ENCODE results near the gene HSPB1. TPM values are rescaled to one million over a fixed set of nuclear protein-coding genes. Genes with fewer than 3 reads are reported as not detected.

The HSPB1 gene
- total RNA-seq, 6 experiments from 2014 or later = 1,016 to 1,211 (median 1,126) TPM

GRCh38 chr7:76346778-76347177 is 44.3 kb downstream of the HSPB1 start:
- H3K36me3 Mint-ChIP-seq (ENCODE audit: low read depth) = peaks cover 72% of the 10 kb centered on the region
- TF ChIP-seq, protein P1, sequence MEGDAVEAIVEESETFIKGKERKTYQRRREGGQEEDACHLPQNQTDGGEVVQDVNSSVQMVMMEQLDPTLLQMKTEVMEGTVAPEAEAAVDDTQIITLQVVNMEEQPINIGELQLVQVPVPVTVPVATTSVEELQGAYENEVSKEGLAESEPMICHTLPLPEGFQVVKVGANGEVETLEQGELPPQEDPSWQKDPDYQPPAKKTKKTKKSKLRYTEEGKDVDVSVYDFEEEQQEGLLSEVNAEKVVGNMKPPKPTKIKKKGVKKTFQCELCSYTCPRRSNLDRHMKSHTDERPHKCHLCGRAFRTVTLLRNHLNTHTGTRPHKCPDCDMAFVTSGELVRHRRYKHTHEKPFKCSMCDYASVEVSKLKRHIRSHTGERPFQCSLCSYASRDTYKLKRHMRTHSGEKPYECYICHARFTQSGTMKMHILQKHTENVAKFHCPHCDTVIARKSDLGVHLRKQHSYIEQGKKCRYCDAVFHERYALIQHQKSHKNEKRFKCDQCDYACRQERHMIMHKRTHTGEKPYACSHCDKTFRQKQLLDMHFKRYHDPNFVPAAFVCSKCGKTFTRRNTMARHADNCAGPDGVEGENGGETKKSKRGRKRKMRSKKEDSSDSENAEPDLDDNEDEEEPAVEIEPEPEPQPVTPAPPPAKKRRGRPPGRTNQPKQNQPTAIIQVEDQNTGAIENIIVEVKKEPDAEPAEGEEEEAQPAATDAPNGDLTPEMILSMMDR (IDR thresholded peaks at IDR 0.05) = no peak
- no peaks in the 10 kb centered on the region for H3K9me3 Mint-ChIP-seq
- DNase-seq = no peak
- H3K4me1 Mint-ChIP-seq (ENCODE audit: low read depth) = peaks cover 79% of the 10 kb centered on the region
- H3K4me3 Mint-ChIP-seq = no peak overlapping the region
- H3K27ac Mint-ChIP-seq = peak overlapping the region; percentile 74
- H3K27me3 Mint-ChIP-seq (ENCODE audit: insufficient read depth) = peaks cover 5% of the 10 kb centered on the region

GRCh38 chr7:76347710-76348109 is 45.2 kb downstream of the HSPB1 start:
- TF ChIP-seq, protein P1 (IDR thresholded peaks at IDR 0.05) = no peak
- peaks cover 5% of the 10 kb centered on the region for H3K27me3 Mint-ChIP-seq (ENCODE audit: insufficient read depth)
- peaks cover 71% of the 10 kb centered on the region for H3K36me3 Mint-ChIP-seq (ENCODE audit: low read depth)
- H3K4me1 Mint-ChIP-seq (ENCODE audit: low read depth) = peaks cover 79% of the 10 kb centered on the region
- peak overlapping the region; percentile 62 for H3K27ac Mint-ChIP-seq
- no peak for DNase-seq
- peak overlapping the region; percentile 16; the same call in 1 of the 2 replicates for H3K4me3 Mint-ChIP-seq
- no peaks in the 10 kb centered on the region for H3K9me3 Mint-ChIP-seq

GRCh38 chr7:76349313-76349885 is 46.9 kb downstream of the HSPB1 start:
- peaks cover 59% of the 10 kb centered on the region for H3K36me3 Mint-ChIP-seq (ENCODE audit: low read depth)
- peaks cover 5% of the 10 kb centered on the region for H3K27me3 Mint-ChIP-seq (ENCODE audit: insufficient read depth)
- no peak overlapping the region for H3K4me3 Mint-ChIP-seq
- no peaks in the 10 kb centered on the region for H3K9me3 Mint-ChIP-seq
- peaks cover 65% of the 10 kb centered on the region for H3K4me1 Mint-ChIP-seq (ENCODE audit: low read depth)
- H3K27ac Mint-ChIP-seq = peak overlapping the region; percentile 33; the same call in 1 of the 2 replicates
- TF ChIP-seq, protein P1 (IDR thresholded peaks at IDR 0.05) = no peak
- DNase-seq = no peak

- H3K27ac Mint-ChIP-seq = peak overlapping the region; percentile 59
- peaks cover 5% of the 10 kb centered on the region for H3K27me3 Mint-ChIP-seq (ENCODE audit: insufficient read depth)
- H3K9me3 Mint-ChIP-seq = no peaks in the 10 kb centered on the region
- H3K4me1 Mint-ChIP-seq (ENCODE audit: low read depth) = peaks cover 69% of the 10 kb centered on the region
- peaks cover 62% of the 10 kb centered on the region for H3K36me3 Mint-ChIP-seq (ENCODE audit: low read depth)
- DNase-seq = no peak
- TF ChIP-seq, protein P1 (IDR thresholded peaks at IDR 0.05) = no peak
- peak overlapping the region; percentile 8; the same call in 1 of the 2 replicates for H3K4me3 Mint-ChIP-seq
Observed at GRCh38 chr7:76351372-76351771, 48.9 kb downstream of the HSPB1 start.

GRCh38 chr7:76352193-76352592 is 49.7 kb downstream of the HSPB1 start:
- H3K27ac Mint-ChIP-seq = peak overlapping the region; percentile 65
- TF ChIP-seq, protein P1 (IDR thresholded peaks at IDR 0.05) = no peak
- no peaks in the 10 kb centered on the region for H3K9me3 Mint-ChIP-seq
- peaks cover 62% of the 10 kb centered on the region for H3K36me3 Mint-ChIP-seq (ENCODE audit: low read depth)
- no peak overlapping the region; the same call in 1 of the 2 replicates for H3K4me3 Mint-ChIP-seq
- peaks cover 69% of the 10 kb centered on the region for H3K4me1 Mint-ChIP-seq (ENCODE audit: low read depth)
- H3K27me3 Mint-ChIP-seq (ENCODE audit: insufficient read depth) = peaks cover 5% of the 10 kb centered on the region; the same call in 1 of the 2 replicates
- DNase-seq = no peak

Data from HFFc6 (cell line).